Mucosa of descending colon (tissue), 3 donors: ENCODE measurements around the gene VTA1. TPM values are rescaled to one million over a fixed set of nuclear protein-coding genes. Genes with fewer than 3 reads are reported as not detected.

ENCODE experiments used
- ATAC-seq: fragments of 200-7000 bp; cut with Tn5 transposase; one replicate; pipeline ENCODE4 v1.9.1; 2020; ENCODE audit warnings: mild to moderate bottlenecking, moderate library complexity
- DNase-seq, 3 donors: peaks; one replicate each; pipeline ENCODE4 v3.0.0-alpha.2; 2020
- H3K36me3 ChIP-seq: fragments of 200-600 bp; one replicate; pipeline ENCODE4 v1.8.0; 2021; ENCODE audit warnings: low read depth, mild to moderate bottlenecking
- H3K4me1 ChIP-seq: fragments of 200-600 bp; one replicate; pipeline ENCODE4 v1.8.0; 2021; ENCODE audit warnings: low read depth, mild to moderate bottlenecking
- H3K4me3 ChIP-seq: fragments of 200-600 bp; one replicate; pipeline ENCODE4 v1.8.0; 2021; ENCODE audit warnings: mild to moderate bottlenecking
- H3K9me3 ChIP-seq: fragments of 200-600 bp; one replicate; pipeline ENCODE4 v1.8.0; 2021; ENCODE audit warnings: mild to moderate bottlenecking
- CTCF ChIP-seq: fragments of 200-600 bp; IDR thresholded peaks from one replicate; pipeline ENCODE4 v1.8.0; 2022; ENCODE audit warnings: antibody characterized with exemption, mild to moderate bottlenecking
- intact Hi-C, 2 donors: fragments of 100-400 bp; cut with DNase I in 1 of 2; cut with micrococcal nuclease in 1 of 2; formaldehyde crosslinking; loops; one replicate each; pipeline versions ENCODE4 v1.11.0 to v1.11.1; 2022; cut with DNase I, micrococcal nuclease
- total RNA-seq, 3 donors: library from RNA; stranded (reverse); fragmentation: NEBNext Ultra II Directional in 2 of 3; extraction: Animal tissue kit (Norgen Biotek cat#: 25700) in 2 of 3; gene quantifications; one replicate each; pipeline versions ENCODE4 v1.2.1 to v1.2.4, GENCODE V29; 2021 to 2023
- donor health status: DM: no; HTN: no; CAD: no; lungs with moderate emphysema.
- donor health status: DM: no; HTN: no; CAD: no.
- donor health status: DM: no; HTN: yes; CAD: no.

VTA1 gene
- total RNA-seq, 3 donors from 2014 or later: 38.9 to 51.1 (median 44.9) TPM

- intact Hi-C loops: no loop called here
- ATAC-seq (no peak), DNase-seq (no peak)
These were observed 93.1 kb downstream of the VTA1 start for GRCh38 chr6:142240179-142240578.

GRCh38 chr6:142241061-142241460 lies 94.0 kb downstream of the VTA1 start:
- intact Hi-C loops: no loop called here
- no peaks in the 10 kb centered on the region for H3K4me1 ChIP-seq
- DNase-seq (no peak), ATAC-seq (no peak)
- H3K4me3 ChIP-seq: no peak overlapping the region
- no peaks in the 10 kb centered on the region for H3K36me3 ChIP-seq
- no peak for TF ChIP-seq CTCF
- no peaks in the 10 kb centered on the region for H3K9me3 ChIP-seq

More at GRCh38 chr6:142240179-142240578, 93.1 kb downstream of the VTA1 start:
- Histone ChIP-seq H3K36me3 (no peaks in the 10 kb centered on the region), H3K4me1 (no peaks in the 10 kb centered on the region), H3K4me3 (no peak overlapping the region), H3K9me3 (no peaks in the 10 kb centered on the region)
- TF ChIP-seq CTCF: no peak

- ATAC-seq: no peak
- intact Hi-C loops: no loop called here
- Histone ChIP-seq H3K9me3 (no peaks in the 10 kb centered on the region), H3K36me3 (no peaks in the 10 kb centered on the region), H3K4me3 (no peak overlapping the region), H3K4me1 (no peaks in the 10 kb centered on the region)
- no peak for TF ChIP-seq CTCF
- no peak for DNase-seq
These were observed 95.2 kb downstream of the VTA1 start for GRCh38 chr6:142242269-142242668.

GRCh38 chr6:142246960-142247359 lies 99.9 kb downstream of the VTA1 start:
- intact Hi-C loops: no loop called here
- no peak for TF ChIP-seq CTCF
- DNase-seq (no peak), ATAC-seq (no peak)
- Histone ChIP-seq H3K4me3 (no peak overlapping the region), H3K9me3 (no peaks in the 10 kb centered on the region), H3K36me3 (no peaks in the 10 kb centered on the region), H3K4me1 (no peaks in the 10 kb centered on the region)

- H3K9me3 ChIP-seq: no peaks in the 10 kb centered on the region
- ATAC-seq (no peak), DNase-seq (no peak)
- H3K4me1 ChIP-seq: no peaks in the 10 kb centered on the region
- no peak for TF ChIP-seq CTCF
- no peak overlapping the region for H3K4me3 ChIP-seq
- no peaks in the 10 kb centered on the region for H3K36me3 ChIP-seq
- intact Hi-C loops: no loop called here
These were observed 102.2 kb downstream of the VTA1 start for GRCh38 chr6:142249266-142249665.

- Histone ChIP-seq H3K36me3 (no peaks in the 10 kb centered on the region), H3K9me3 (no peaks in the 10 kb centered on the region), H3K4me3 (no peak overlapping the region), H3K4me1 (no peaks in the 10 kb centered on the region)
- no peak for DNase-seq
- ATAC-seq: no peak
- TF ChIP-seq CTCF: no peak
- intact Hi-C loops: no loop called here
These were observed 104.9 kb downstream of the VTA1 start for GRCh38 chr6:142251930-142252445.
